WTC11 (cell line): ENCODE results near the gene PCGF2.

Experiments
- ATF2 ChIP-seq: sonication (generic); formaldehyde crosslinking; IDR thresholded peaks from 2 replicates; pipeline ENCODE4 v1.8.1; 2022; ENCODE audit warnings: low read depth, missing genetic modification reagents, borderline replicate concordance
- CTCF ChIP-seq: fragments of 200-600 bp; IDR thresholded peaks from 2 replicates; pipeline ENCODE4 v1.8.0; 2022; ENCODE audit warnings: antibody characterized with exemption
- USF2 ChIP-seq: sonication (generic); formaldehyde crosslinking; IDR thresholded peaks from 2 replicates; pipeline ENCODE4 v1.8.1; 2023; ENCODE audit warnings: mild to moderate bottlenecking, missing genetic modification reagents, moderate library complexity

GRCh38 chr17:38709864-38710603 is 38.1 kb downstream of the PCGF2 start:
- TF ChIP-seq ATF2 (CRISPR knock-in tag) (no peak), CTCF (no peak), USF2 (no peak)
